ENCODE results near the gene KRTAP10-1. TPM values are rescaled to one million over a fixed set of nuclear protein-coding genes. Genes with fewer than 3 reads are reported as not detected.

Gene KRTAP10-1
- total and polyA plus RNA-seq, 9 donors: not detected

GRCh38 chr21:44494418-44494817 is 45.6 kb downstream of the KRTAP10-1 start:
- DNase-seq: no peak
- Histone ChIP-seq H3K4me3 (ENCODE audit: low read length) (no peak overlapping the region), H3K27ac (ENCODE audit: low read length) (no peak overlapping the region), H3K4me1 (ENCODE audit: control insufficient read depth, insufficient read depth, low read length) (peaks cover 19% of the 10 kb centered on the region), H3K9me3 (replicated peaks; ENCODE audit: control insufficient read depth, low read depth, low read length) (peaks cover 16% of the 10 kb centered on the region), H3K36me3 (ENCODE audit: control insufficient read depth, insufficient read depth, low read length) (no peaks in the 10 kb centered on the region), H3K27me3 (ENCODE audit: control insufficient read depth, insufficient read depth, low read length) (peaks cover 16% of the 10 kb centered on the region)
- WGBS (ENCODE audit: insufficient coverage): 93% methylated on average over 8 of the region's 17 CpGs

- WGBS (ENCODE audit: insufficient coverage): 87% methylated on average over 6 of the region's 9 CpGs
- no peak for DNase-seq
- no peak overlapping the region for H3K4me3 ChIP-seq (ENCODE audit: low read length)
- peaks cover 11% of the 10 kb centered on the region for H3K27me3 ChIP-seq (ENCODE audit: control insufficient read depth, insufficient read depth, low read length)
- peaks cover 17% of the 10 kb centered on the region for H3K4me1 ChIP-seq (ENCODE audit: control insufficient read depth, insufficient read depth, low read length)
- no peaks in the 10 kb centered on the region for H3K36me3 ChIP-seq (ENCODE audit: control insufficient read depth, insufficient read depth, low read length)
- peaks cover 16% of the 10 kb centered on the region for H3K9me3 ChIP-seq (replicated peaks; ENCODE audit: control insufficient read depth, low read depth, low read length)
- H3K27ac ChIP-seq (ENCODE audit: low read length): no peak overlapping the region
These were observed 47.2 kb downstream of the KRTAP10-1 start for GRCh38 chr21:44492567-44493385.

- no peaks in the 10 kb centered on the region for H3K4me1 ChIP-seq (ENCODE audit: control insufficient read depth, insufficient read depth, low read length)
- H3K27ac ChIP-seq (ENCODE audit: low read length): no peak overlapping the region
- 100% methylated on average over 1 of the region's 9 CpGs for WGBS (ENCODE audit: insufficient coverage)
- no peak overlapping the region for H3K4me3 ChIP-seq (ENCODE audit: low read length)
- H3K36me3 ChIP-seq (ENCODE audit: control insufficient read depth, insufficient read depth, low read length): no peaks in the 10 kb centered on the region
- H3K27me3 ChIP-seq (ENCODE audit: control insufficient read depth, insufficient read depth, low read length): peaks cover 5% of the 10 kb centered on the region
- no peak for DNase-seq
- peaks cover 16% of the 10 kb centered on the region for H3K9me3 ChIP-seq (replicated peaks; ENCODE audit: control insufficient read depth, low read depth, low read length)
These were observed 49.2 kb downstream of the KRTAP10-1 start for GRCh38 chr21:44490816-44491215.

GRCh38 chr21:44490405-44490804 is 49.6 kb downstream of the KRTAP10-1 start:
- peaks cover 5% of the 10 kb centered on the region for H3K27me3 ChIP-seq (ENCODE audit: control insufficient read depth, insufficient read depth, low read length)
- WGBS (ENCODE audit: insufficient coverage): 94% methylated on average over 18 of the region's 19 CpGs

GRCh38 chr21:44489962-44490361 is 50.0 kb downstream of the KRTAP10-1 start:
- no peak for DNase-seq
- Histone ChIP-seq H3K36me3 (ENCODE audit: control insufficient read depth, insufficient read depth, low read length) (no peaks in the 10 kb centered on the region), H3K4me1 (ENCODE audit: control insufficient read depth, insufficient read depth, low read length) (no peaks in the 10 kb centered on the region), H3K9me3 (replicated peaks; ENCODE audit: control insufficient read depth, low read depth, low read length) (peaks cover 16% of the 10 kb centered on the region), H3K27ac (ENCODE audit: low read length) (no peak overlapping the region), H3K27me3 (ENCODE audit: control insufficient read depth, insufficient read depth, low read length) (peaks cover 8% of the 10 kb centered on the region), H3K4me3 (ENCODE audit: low read length) (no peak overlapping the region)
- 31% methylated on average over 3 of the region's 7 CpGs for WGBS (ENCODE audit: insufficient coverage)

More at GRCh38 chr21:44490405-44490804, 49.6 kb downstream of the KRTAP10-1 start:
- no peak for DNase-seq
- Histone ChIP-seq H3K4me1 (ENCODE audit: control insufficient read depth, insufficient read depth, low read length) (no peaks in the 10 kb centered on the region), H3K9me3 (replicated peaks; ENCODE audit: control insufficient read depth, low read depth, low read length) (peaks cover 16% of the 10 kb centered on the region), H3K27ac (ENCODE audit: low read length) (no peak overlapping the region), H3K4me3 (ENCODE audit: low read length) (no peak overlapping the region), H3K36me3 (ENCODE audit: control insufficient read depth, insufficient read depth, low read length) (no peaks in the 10 kb centered on the region)

Other genes with a start within 250 kb of the KRTAP10-1 start
- gene PFKL, start 240.1 kb downstream of the KRTAP10-1 start, total RNA-seq: 51.9 TPM
- 10 to 100 TPM; 51.6 to 84.4 (median 66.0) TPM for gene PFKL, start 240.1 kb downstream of the KRTAP10-1 start, polyA plus RNA-seq (ENCODE audit: insufficient read depth in 1 of 8, insufficient read length in 8 of 8, low replicate concordance in 1 of 8)
- gene CFAP410, start 200.8 kb downstream of the KRTAP10-1 start, total RNA-seq: 15.9 TPM
- gene CFAP410, start 200.8 kb downstream of the KRTAP10-1 start, polyA plus RNA-seq (ENCODE audit: insufficient read depth in 1 of 8, insufficient read length in 8 of 8, low replicate concordance in 1 of 8): 10 to 100 TPM; 17.5 to 23.9 (median 20.2) TPM
- 0.89 TPM for gene TRPM2, start 186.6 kb downstream of the KRTAP10-1 start, total RNA-seq
- gene TRPM2, start 186.6 kb downstream of the KRTAP10-1 start, polyA plus RNA-seq (ENCODE audit: insufficient read depth in 1 of 8, insufficient read length in 8 of 8, low replicate concordance in 1 of 8): 1 to 10 TPM; 1.3 to 1.9 (median 1.5) TPM
- 0.98 TPM for gene LRRC3, start 84.7 kb downstream of the KRTAP10-1 start, total RNA-seq
- gene LRRC3, start 84.7 kb downstream of the KRTAP10-1 start, polyA plus RNA-seq (ENCODE audit: insufficient read depth in 1 of 8, insufficient read length in 8 of 8, low replicate concordance in 1 of 8): 1 to 10 TPM; 2.2 to 4.2 (median 2.5) TPM
- not detected for gene KRTAP10-2, start 11.3 kb upstream of the KRTAP10-1 start, total RNA-seq
- not detected for gene KRTAP10-2, start 11.3 kb upstream of the KRTAP10-1 start, polyA plus RNA-seq (ENCODE audit: insufficient read depth in 1 of 8, insufficient read length in 8 of 8, low replicate concordance in 1 of 8)
- not detected for gene KRTAP10-3, start 18.6 kb upstream of the KRTAP10-1 start, total RNA-seq
- gene KRTAP10-3, start 18.6 kb upstream of the KRTAP10-1 start, polyA plus RNA-seq (ENCODE audit: insufficient read depth in 1 of 8, insufficient read length in 8 of 8, low replicate concordance in 1 of 8): not detected
- not detected for gene KRTAP10-4, start 33.5 kb upstream of the KRTAP10-1 start, total RNA-seq
- not detected for gene KRTAP10-4, start 33.5 kb upstream of the KRTAP10-1 start, polyA plus RNA-seq (ENCODE audit: insufficient read depth in 1 of 8, insufficient read length in 8 of 8, low replicate concordance in 1 of 8)
- not detected for gene KRTAP10-5, start 40.4 kb upstream of the KRTAP10-1 start, total RNA-seq
- not detected for gene KRTAP10-5, start 40.4 kb upstream of the KRTAP10-1 start, polyA plus RNA-seq (ENCODE audit: insufficient read depth in 1 of 8, insufficient read length in 8 of 8, low replicate concordance in 1 of 8)
- gene KRTAP10-6, start 52.3 kb upstream of the KRTAP10-1 start, total RNA-seq: not detected
- gene KRTAP10-6, start 52.3 kb upstream of the KRTAP10-1 start, polyA plus RNA-seq (ENCODE audit: insufficient read depth in 1 of 8, insufficient read length in 8 of 8, low replicate concordance in 1 of 8): not detected
- not detected for gene KRTAP10-7, start 60.4 kb upstream of the KRTAP10-1 start, total RNA-seq
- gene KRTAP10-7, start 60.4 kb upstream of the KRTAP10-1 start, polyA plus RNA-seq (ENCODE audit: insufficient read depth in 1 of 8, insufficient read length in 8 of 8, low replicate concordance in 1 of 8): not detected
- gene KRTAP10-8, start 71.9 kb upstream of the KRTAP10-1 start, total RNA-seq: not detected
- not detected for gene KRTAP10-8, start 71.9 kb upstream of the KRTAP10-1 start, polyA plus RNA-seq (ENCODE audit: insufficient read depth in 1 of 8, insufficient read length in 8 of 8, low replicate concordance in 1 of 8)
- not detected for gene KRTAP10-9, start 86.9 kb upstream of the KRTAP10-1 start, total RNA-seq
- gene KRTAP10-9, start 86.9 kb upstream of the KRTAP10-1 start, polyA plus RNA-seq (ENCODE audit: insufficient read depth in 1 of 8, insufficient read length in 8 of 8, low replicate concordance in 1 of 8): not detected
- gene KRTAP10-10, start 97.2 kb upstream of the KRTAP10-1 start, total RNA-seq: not detected
- gene KRTAP10-10, start 97.2 kb upstream of the KRTAP10-1 start, polyA plus RNA-seq (ENCODE audit: insufficient read depth in 1 of 8, insufficient read length in 8 of 8, low replicate concordance in 1 of 8): not detected
- gene KRTAP10-11, start 106.2 kb upstream of the KRTAP10-1 start, total RNA-seq: not detected
- gene KRTAP10-11, start 106.2 kb upstream of the KRTAP10-1 start, polyA plus RNA-seq (ENCODE audit: insufficient read depth in 1 of 8, insufficient read length in 8 of 8, low replicate concordance in 1 of 8): not detected
- not detected for gene KRTAP12-4, start 114.5 kb upstream of the KRTAP10-1 start, total RNA-seq
- gene KRTAP12-4, start 114.5 kb upstream of the KRTAP10-1 start, polyA plus RNA-seq (ENCODE audit: insufficient read depth in 1 of 8, insufficient read length in 8 of 8, low replicate concordance in 1 of 8): not detected
- not detected for gene KRTAP12-3, start 117.7 kb upstream of the KRTAP10-1 start, total RNA-seq
- gene KRTAP12-3, start 117.7 kb upstream of the KRTAP10-1 start, polyA plus RNA-seq (ENCODE audit: insufficient read depth in 1 of 8, insufficient read length in 8 of 8, low replicate concordance in 1 of 8): not detected
- not detected for gene KRTAP12-2, start 126.7 kb upstream of the KRTAP10-1 start, total RNA-seq
- gene KRTAP12-2, start 126.7 kb upstream of the KRTAP10-1 start, polyA plus RNA-seq (ENCODE audit: insufficient read depth in 1 of 8, insufficient read length in 8 of 8, low replicate concordance in 1 of 8): not detected
- not detected for gene KRTAP12-1, start 142.0 kb upstream of the KRTAP10-1 start, total RNA-seq
- gene KRTAP12-1, start 142.0 kb upstream of the KRTAP10-1 start, polyA plus RNA-seq (ENCODE audit: insufficient read depth in 1 of 8, insufficient read length in 8 of 8, low replicate concordance in 1 of 8): not detected
- not detected for gene KRTAP10-12, start 157.0 kb upstream of the KRTAP10-1 start, total RNA-seq
- gene KRTAP10-12, start 157.0 kb upstream of the KRTAP10-1 start, polyA plus RNA-seq (ENCODE audit: insufficient read depth in 1 of 8, insufficient read length in 8 of 8, low replicate concordance in 1 of 8): not detected
- 0.04 TPM for gene TSPEAR, start 171.4 kb upstream of the KRTAP10-1 start, total RNA-seq
- gene TSPEAR, start 171.4 kb upstream of the KRTAP10-1 start, polyA plus RNA-seq (ENCODE audit: insufficient read depth in 1 of 8, insufficient read length in 8 of 8, low replicate concordance in 1 of 8): 1 to 10 TPM in 1 of 8 donors, under 1 TPM in 5, not detected in 2; 0.07 to 1.5 (median 0.10) TPM